Trophoblast cell (in vitro differentiated cells and primary cell): ENCODE data around the gene WNK2.

Source experiments
- DNase-seq, 2 donors: peaks; one replicate each; pipeline ENCODE4 v3.0.0-alpha.2; 2016
- H2AFZ ChIP-seq: 2 replicates; pipeline ENCODE4 v1.6.1; 2013; ENCODE audit warnings: low read length, moderate library complexity, mild to moderate bottlenecking; ENCODE audit not compliant: insufficient read depth, poor library complexity
- H2AK5ac ChIP-seq: 2 replicates; pipeline ENCODE4 v1.6.1; 2013; ENCODE audit warnings: mild to moderate bottlenecking, low read length
- H2BK120ac ChIP-seq: 2 replicates; pipeline ENCODE4 v1.6.1; 2013; ENCODE audit warnings: low read length, mild to moderate bottlenecking, moderate library complexity; ENCODE audit not compliant: insufficient read depth, poor library complexity
- H2BK12ac ChIP-seq: 2 replicates; pipeline ENCODE4 v1.6.1; 2013; ENCODE audit warnings: mild to moderate bottlenecking, low read length, moderate library complexity
- H2BK5ac ChIP-seq: 2 replicates; pipeline ENCODE4 v1.6.1; 2013; ENCODE audit warnings: low read length, low read depth, moderate library complexity, mild to moderate bottlenecking; ENCODE audit not compliant: poor library complexity
- H3K14ac ChIP-seq: 2 replicates; pipeline ENCODE4 v1.6.1; 2013; ENCODE audit warnings: mild to moderate bottlenecking, low read length
- H3K18ac ChIP-seq: 2 replicates; pipeline ENCODE4 v1.6.1; 2013; ENCODE audit warnings: mild to moderate bottlenecking, low read length
- H3K23ac ChIP-seq: 2 replicates; pipeline ENCODE4 v1.6.1; 2013; ENCODE audit warnings: low read length
- H3K27ac ChIP-seq: 2 replicates; pipeline ENCODE4 v1.5.1; 2013; ENCODE audit warnings: low read depth, mild to moderate bottlenecking, inconsistent platforms, low read length, moderate library complexity
- H3K27me3 ChIP-seq: 2 replicates; pipeline ENCODE4 v1.6.1; 2013; ENCODE audit warnings: inconsistent platforms, mild to moderate bottlenecking, low read length, moderate library complexity; ENCODE audit not compliant: insufficient read depth
- H3K36me3 ChIP-seq, 2 experiments: 1 replicate in 1 of 2; 2 replicates in 1 of 2; pipeline ENCODE4 v1.6.1; 2013; ENCODE audit warnings: low read length in 2 of 2, mild to moderate bottlenecking in 2 of 2, moderate library complexity in 1 of 2; ENCODE audit not compliant: insufficient read depth in 2 of 2, control insufficient read depth in 1 of 2
- H3K4ac ChIP-seq: 2 replicates; pipeline ENCODE4 v1.6.1; 2013; ENCODE audit warnings: low read depth, mild to moderate bottlenecking, low read length, moderate library complexity
- H3K4me1 ChIP-seq, 2 experiments: 1 replicate in 1 of 2; 2 replicates in 1 of 2; pipeline ENCODE4 v1.6.1; 2013; ENCODE audit warnings: low read length in 2 of 2, mild to moderate bottlenecking in 2 of 2, moderate library complexity in 1 of 2; ENCODE audit not compliant: insufficient read depth in 2 of 2, control insufficient read depth in 1 of 2
- H3K4me2 ChIP-seq: 2 replicates; pipeline ENCODE4 v1.6.1; 2013; ENCODE audit warnings: inconsistent platforms, mild to moderate bottlenecking, low read length, moderate library complexity
- H3K4me3 ChIP-seq: 2 replicates; pipeline ENCODE4 v1.5.1; 2013; ENCODE audit warnings: mild to moderate bottlenecking, low read depth, low read length, inconsistent platforms
- H3K79me1 ChIP-seq: one replicate; pipeline ENCODE4 v1.6.1; 2013; ENCODE audit warnings: low read length
- H3K79me2 ChIP-seq: 2 replicates; pipeline ENCODE4 v1.6.1; 2013; ENCODE audit warnings: low read length, mild to moderate bottlenecking; ENCODE audit not compliant: control insufficient read depth, insufficient read depth, poor library complexity
- H3K9ac ChIP-seq: 2 replicates; pipeline ENCODE4 v1.6.1; 2013; ENCODE audit warnings: mild to moderate bottlenecking, low read length
- H3K9me3 ChIP-seq: 2 replicates; pipeline ENCODE4 v1.6.1; 2013; ENCODE audit warnings: low read depth, mild to moderate bottlenecking, control low read depth, inconsistent platforms, low read length; ENCODE audit not compliant: insufficient read depth
- H4K12ac ChIP-seq: 2 replicates; pipeline ENCODE4 v1.6.1; 2013; ENCODE audit warnings: low read depth, mild to moderate bottlenecking, low read length, moderate library complexity
- H4K8ac ChIP-seq: 2 replicates; pipeline ENCODE4 v1.6.1; 2013; ENCODE audit warnings: low read depth, mild to moderate bottlenecking, low read length, moderate library complexity
- H4K91ac ChIP-seq: one replicate; pipeline ENCODE4 v1.6.1; 2013; ENCODE audit warnings: low read depth, mild to moderate bottlenecking, low read length, moderate library complexity
- WGBS: extraction: QIAGEN DNeasy Blood & Tissue Kit; methylation state at CpG from one replicate; pipeline ENCODE4 v1.1.7; 2013; ENCODE audit warnings: missing lambda C conversion rate; ENCODE audit not compliant: insufficient read length, insufficient coverage; ENCODE audit errors: extremely low coverage; 5-methylcytosine and 5-hydroxymethylcytosine counted together

Gene WNK2

DNA sequence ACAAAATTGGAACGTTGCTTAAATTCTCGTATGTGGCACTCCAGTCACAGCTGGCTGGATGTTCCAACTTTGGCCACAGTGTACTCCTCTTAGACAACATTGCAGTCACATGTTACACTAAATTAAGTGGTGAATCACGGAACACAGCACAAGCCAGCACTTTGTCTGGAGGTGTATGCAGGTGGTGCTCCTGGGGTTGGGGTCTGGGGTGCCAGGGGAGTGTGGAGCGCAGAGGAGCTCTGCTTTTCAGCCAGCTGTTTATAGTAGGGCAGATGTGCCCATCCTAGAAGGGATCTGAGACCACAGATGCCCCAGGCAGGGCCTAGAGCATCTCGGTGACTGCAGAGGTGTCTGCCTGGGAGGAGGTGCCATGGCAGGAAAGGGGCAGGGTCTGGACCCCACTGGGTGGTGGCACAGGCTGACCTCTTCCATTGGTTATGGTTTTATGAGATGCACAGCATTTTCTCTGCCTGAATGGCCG lies 82.6 kb downstream of the WNK2 start:
- no peak overlapping the region for H2AK5ac ChIP-seq
- no peak overlapping the region for H2AFZ ChIP-seq
- H3K14ac ChIP-seq = no peak overlapping the region
- H3K18ac ChIP-seq = no peak overlapping the region
- no peak overlapping the region for H3K23ac ChIP-seq
- H3K4me1 ChIP-seq = no peaks in the 10 kb centered on the region
- H2BK5ac ChIP-seq = no peak overlapping the region
- H3K79me1 ChIP-seq = no peaks in the 10 kb centered on the region
- no peak overlapping the region for H2BK12ac ChIP-seq
- no peak overlapping the region for H4K12ac ChIP-seq
- peaks cover 0 to 8% of the 10 kb centered on the region in 2 experiments for H3K36me3 ChIP-seq
- no peak overlapping the region for H4K8ac ChIP-seq
- no peak overlapping the region for H3K9ac ChIP-seq
- no peak overlapping the region for H4K91ac ChIP-seq
- H3K27ac ChIP-seq = no peak overlapping the region
- no peak for DNase-seq
- no peak overlapping the region for H3K4ac ChIP-seq
- H3K27me3 ChIP-seq = no peaks in the 10 kb centered on the region
- H3K4me3 ChIP-seq = no peak overlapping the region
- no peaks in the 10 kb centered on the region for H3K9me3 ChIP-seq
- H3K79me2 ChIP-seq = no peaks in the 10 kb centered on the region
- no CpG with 5 or more reads among the region's 6 CpGs for WGBS
- no peak overlapping the region for H2BK120ac ChIP-seq
- H3K4me2 ChIP-seq = no peak overlapping the region

DNA sequence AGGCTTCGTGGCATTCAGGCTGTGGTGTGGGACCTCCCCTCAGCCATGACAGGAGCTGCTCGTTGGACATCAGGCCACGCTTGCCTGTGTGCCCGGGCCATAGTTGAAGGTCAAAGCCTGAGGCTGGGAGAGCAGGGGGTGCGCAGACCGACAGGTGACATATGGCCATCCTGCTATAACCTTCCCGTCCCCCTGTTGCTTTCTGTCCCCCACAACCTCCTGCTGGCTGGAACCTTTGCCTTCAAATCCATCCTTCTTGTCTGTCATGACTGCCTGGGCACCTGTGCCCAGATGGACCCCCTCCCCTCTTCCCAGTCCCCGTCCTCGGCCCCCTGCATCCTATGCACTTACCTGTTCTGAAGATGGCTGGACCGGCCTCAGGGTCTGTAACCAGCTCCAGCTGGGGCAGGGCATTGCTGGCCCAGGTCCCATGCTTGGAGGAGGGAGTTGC lies 83.2 kb downstream of the WNK2 start:
- no peaks in the 10 kb centered on the region for H3K4me1 ChIP-seq
- H3K9me3 ChIP-seq = no peaks in the 10 kb centered on the region
- H2BK5ac ChIP-seq = no peak overlapping the region
- H3K36me3 ChIP-seq = peaks cover 0 to 8% of the 10 kb centered on the region in 2 experiments
- no CpG with 5 or more reads among the region's 10 CpGs for WGBS
- no peak overlapping the region for H3K4ac ChIP-seq
- H3K79me1 ChIP-seq = no peaks in the 10 kb centered on the region
- H3K79me2 ChIP-seq = no peaks in the 10 kb centered on the region
- no peak overlapping the region for H3K14ac ChIP-seq
- no peak overlapping the region for H4K12ac ChIP-seq
- H3K27me3 ChIP-seq = no peaks in the 10 kb centered on the region
- no peak overlapping the region for H4K8ac ChIP-seq
- no peak overlapping the region for H3K4me2 ChIP-seq
- no peak overlapping the region for H3K27ac ChIP-seq
- H4K91ac ChIP-seq = no peak overlapping the region
- no peak overlapping the region for H3K23ac ChIP-seq
- H2BK120ac ChIP-seq = no peak overlapping the region
- H2AK5ac ChIP-seq = no peak overlapping the region
- no peak for DNase-seq
- H2AFZ ChIP-seq = no peak overlapping the region
- no peak overlapping the region for H3K18ac ChIP-seq
- H2BK12ac ChIP-seq = no peak overlapping the region
- H3K9ac ChIP-seq = no peak overlapping the region
- no peak overlapping the region for H3K4me3 ChIP-seq

DNA sequence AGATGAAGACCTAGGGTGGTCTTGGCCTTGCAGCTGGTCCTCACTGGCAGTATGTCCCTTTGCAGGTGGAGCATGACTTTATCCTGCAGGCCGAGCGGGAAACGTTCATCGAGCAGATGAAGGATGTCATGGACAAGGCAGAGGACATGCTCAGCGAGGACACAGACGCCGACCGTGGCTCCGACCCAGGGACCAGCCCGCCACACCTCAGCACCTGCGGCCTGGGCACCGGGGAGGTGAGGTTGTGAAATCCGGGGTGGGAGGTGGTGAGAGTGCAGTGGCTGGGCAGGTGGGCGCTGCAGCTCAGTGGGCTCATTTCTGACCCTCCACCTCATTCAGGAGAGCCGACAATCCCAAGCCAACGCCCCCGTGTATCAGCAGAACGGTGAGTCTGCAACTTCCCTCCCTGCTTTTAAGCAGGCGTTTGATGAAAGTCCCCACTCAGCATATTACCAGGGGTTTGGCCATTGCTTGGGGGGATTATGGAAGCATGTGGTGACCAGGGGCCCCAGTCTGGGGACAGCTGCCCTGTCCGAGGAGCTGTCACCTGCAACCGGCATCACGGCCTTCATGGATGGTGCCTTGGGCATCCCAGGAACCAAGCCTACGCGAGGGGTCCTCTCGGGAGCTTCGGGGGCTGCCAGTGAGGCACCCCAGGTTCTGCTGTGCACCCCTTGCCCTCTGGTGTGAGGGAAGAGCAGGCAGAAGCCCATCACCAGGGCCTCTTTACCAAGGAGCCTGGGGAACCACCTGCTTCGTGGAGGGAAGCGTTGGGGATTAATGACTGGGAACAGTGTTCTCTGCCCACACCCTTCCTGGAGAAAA lies 84.0 kb downstream of the WNK2 start:
- DNase-seq = no peak
- Histone ChIP-seq H3K18ac (no peak overlapping the region), H3K36me3 (peaks cover 0 to 8% of the 10 kb centered on the region in 2 experiments), H2AK5ac (no peak overlapping the region), H3K27ac (no peak overlapping the region), H4K91ac (no peak overlapping the region), H2BK5ac (no peak overlapping the region), H3K79me1 (no peaks in the 10 kb centered on the region), H2BK12ac (no peak overlapping the region), H4K8ac (no peak overlapping the region), H3K23ac (no peak overlapping the region), H3K4ac (no peak overlapping the region), H3K9ac (no peak overlapping the region), H3K79me2 (no peaks in the 10 kb centered on the region), H3K4me2 (no peak overlapping the region), H3K4me3 (peak overlapping the region; percentile 18), H2BK120ac (no peak overlapping the region), H3K9me3 (no peaks in the 10 kb centered on the region), H4K12ac (no peak overlapping the region), H2AFZ (no peak overlapping the region), H3K27me3 (no peaks in the 10 kb centered on the region), H3K4me1 (no peaks in the 10 kb centered on the region), H3K14ac (no peak overlapping the region)
- no CpG with 5 or more reads among the region's 28 CpGs for WGBS

DNA sequence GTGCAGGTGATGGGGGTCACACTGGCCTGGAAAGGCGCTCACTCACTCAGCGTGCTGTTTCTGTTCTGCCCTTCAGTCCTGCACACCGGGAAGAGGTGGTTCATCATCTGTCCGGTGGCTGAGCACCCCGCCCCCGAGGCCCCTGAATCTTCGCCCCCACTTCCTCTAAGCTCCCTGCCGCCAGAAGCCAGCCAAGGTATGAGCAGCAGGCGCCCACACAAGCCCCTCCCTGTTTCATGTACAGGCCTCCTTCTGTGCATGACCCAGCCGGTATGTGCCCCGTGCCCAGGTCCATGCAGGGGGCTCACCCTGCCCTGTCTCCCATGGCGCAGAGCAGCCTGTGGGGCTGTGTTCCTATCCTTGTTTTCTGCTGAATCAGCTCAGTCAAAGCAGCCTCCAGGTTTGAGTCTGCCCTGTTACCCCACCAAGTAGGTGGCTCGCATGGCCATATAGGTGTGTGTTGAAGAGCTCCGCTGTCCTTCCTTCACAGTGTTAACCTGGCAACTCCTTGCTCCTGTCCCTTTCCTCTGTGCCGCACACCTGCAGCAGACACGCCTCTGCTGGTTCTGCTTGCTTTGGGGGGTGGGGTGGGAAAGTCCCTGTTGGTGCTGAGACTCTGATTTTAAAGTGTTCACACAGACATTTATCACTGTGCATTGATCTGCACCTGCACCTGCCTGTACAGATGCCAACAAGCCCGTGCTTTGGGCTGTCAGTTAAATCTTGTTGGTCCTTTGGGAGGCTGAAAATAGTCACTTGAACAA lies 84.8 kb downstream of the WNK2 start:
- no peak overlapping the region for H3K18ac ChIP-seq
- no peak for DNase-seq
- H3K14ac ChIP-seq = no peak overlapping the region
- no peak overlapping the region for H2BK120ac ChIP-seq
- no CpG with 5 or more reads among the region's 17 CpGs for WGBS
- H4K8ac ChIP-seq = no peak overlapping the region
- no peaks in the 10 kb centered on the region for H3K79me1 ChIP-seq
- H3K4me3 ChIP-seq = no peak overlapping the region
- no peak overlapping the region for H3K9ac ChIP-seq
- no peaks in the 10 kb centered on the region for H3K4me1 ChIP-seq
- H3K36me3 ChIP-seq = peaks cover 0 to 9% of the 10 kb centered on the region in 2 experiments
- H3K23ac ChIP-seq = no peak overlapping the region
- H3K9me3 ChIP-seq = no peaks in the 10 kb centered on the region
- no peak overlapping the region for H2BK12ac ChIP-seq
- no peak overlapping the region for H3K27ac ChIP-seq
- no peak overlapping the region for H4K12ac ChIP-seq
- no peak overlapping the region for H2BK5ac ChIP-seq
- no peak overlapping the region for H2AK5ac ChIP-seq
- H4K91ac ChIP-seq = no peak overlapping the region
- no peak overlapping the region for H3K4ac ChIP-seq
- no peak overlapping the region for H2AFZ ChIP-seq
- H3K79me2 ChIP-seq = no peaks in the 10 kb centered on the region
- no peak overlapping the region for H3K4me2 ChIP-seq
- no peaks in the 10 kb centered on the region for H3K27me3 ChIP-seq
